Measurements from ENCODE around the gene WDR5.
"Not testable (repeated sequence)": the region's sequence is repeated elsewhere in the genome, so short reads cannot be mapped to it uniquely, and the experiment has no call there.

WDR5 gene

DNA sequence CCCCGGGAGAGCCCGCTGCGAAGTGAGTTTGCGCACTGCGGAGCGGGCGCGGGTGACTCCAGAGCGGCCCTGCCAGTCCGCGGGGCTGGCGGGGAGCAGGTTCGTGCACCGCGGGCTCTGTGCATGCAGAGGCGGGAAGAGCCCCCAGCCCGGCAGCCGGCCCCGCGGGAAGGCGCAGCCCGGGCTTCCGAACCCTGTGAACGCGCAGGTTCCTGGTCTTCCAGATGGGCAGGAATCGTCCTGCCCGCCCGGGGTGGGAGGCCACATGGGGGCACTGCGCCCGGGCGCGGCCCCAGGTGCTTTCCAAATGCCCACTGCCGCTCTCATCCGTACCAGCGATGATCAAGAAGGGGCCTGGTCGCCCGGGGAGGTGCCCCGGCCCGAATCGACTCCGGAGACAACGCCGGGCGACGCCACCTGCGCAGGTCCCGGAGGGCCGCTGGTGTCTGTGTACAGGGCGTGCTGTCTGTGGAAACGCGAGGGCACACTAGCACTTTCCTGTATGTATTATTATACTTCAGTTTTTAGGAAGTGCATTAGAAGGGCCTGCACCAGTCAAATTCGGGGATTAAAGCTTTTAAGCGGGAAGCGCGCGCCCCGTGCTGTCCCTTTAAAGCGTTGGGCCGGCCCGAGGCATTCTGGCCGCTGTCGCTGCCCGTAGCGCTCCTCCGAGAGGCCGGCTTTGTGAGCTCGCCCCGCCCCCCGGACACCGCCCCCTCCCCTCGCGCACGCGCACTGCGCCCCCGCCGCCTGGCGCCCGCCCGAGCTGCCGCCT, at the start of gene WDR5:
Gene WDR5, plus strand, starts transcription at position 740 of the 775 bp plus-strand sequence. CDS start 3,796 bp downstream, outside the sequence.
- peak within 1 kb of the TSS; percentile 77 for H3K27ac ChIP-seq
- peak; percentile 41 for DNase-seq (ENCODE audit: low read depth, low spot score)

DNA sequence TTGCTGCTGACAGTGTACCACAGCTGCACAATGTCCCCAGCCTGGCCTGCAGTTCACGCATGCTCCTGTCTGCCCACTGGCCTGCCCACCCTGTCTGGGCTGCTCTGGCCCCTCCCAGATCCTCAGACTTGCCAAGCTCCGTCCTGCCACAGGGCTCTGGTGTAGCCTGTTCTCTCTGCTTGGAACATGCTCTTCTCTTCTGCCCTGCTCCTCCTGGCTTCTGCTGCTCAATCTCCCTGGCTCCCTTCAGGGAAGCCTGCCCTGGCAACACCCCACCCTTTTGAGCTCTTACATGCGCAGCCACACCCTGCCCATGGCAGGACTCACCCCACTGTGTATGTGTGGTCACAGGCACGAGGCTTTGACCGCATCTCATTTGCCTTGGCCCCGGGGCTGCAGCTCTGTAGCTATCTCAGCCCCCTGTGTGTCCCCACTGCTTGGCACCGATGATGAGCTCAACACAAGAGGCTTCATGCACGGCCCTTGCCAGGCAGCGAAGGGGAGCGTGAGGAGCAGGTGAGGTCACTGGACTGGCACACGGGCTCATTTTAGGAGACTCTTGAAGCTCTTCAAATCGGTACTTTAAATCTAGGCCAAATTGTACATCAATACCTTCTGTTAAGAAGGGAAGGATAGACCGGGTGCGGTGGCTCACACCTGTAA, 47.7 kb upstream of the WDR5 start:
- H3K27ac ChIP-seq = no peak overlapping the region
- DNase-seq (ENCODE audit: low read depth, low spot score) = no peak

DNA sequence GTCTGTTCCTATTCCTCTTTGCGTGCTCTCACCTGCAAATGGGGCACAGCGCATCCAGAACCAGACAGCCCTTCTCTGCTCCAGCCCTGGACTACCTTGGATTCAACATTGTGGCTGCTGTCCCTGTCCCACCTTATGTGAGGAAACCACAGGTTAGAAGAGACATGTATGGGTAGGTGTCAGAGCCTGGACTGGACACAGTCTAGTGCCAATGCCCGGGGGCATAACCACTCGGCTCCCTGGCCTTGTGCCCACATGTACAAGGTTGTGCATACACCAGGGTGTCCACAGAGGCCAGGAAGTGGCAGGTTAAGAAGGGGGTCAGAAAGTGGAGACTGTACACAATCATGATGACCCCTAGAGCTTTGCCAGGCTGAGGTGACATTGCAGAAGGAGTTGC, 45.9 kb upstream of the WDR5 start:
- no peak for DNase-seq (ENCODE audit: low read depth, low spot score)
- H3K27ac ChIP-seq = no peak overlapping the region

DNA sequence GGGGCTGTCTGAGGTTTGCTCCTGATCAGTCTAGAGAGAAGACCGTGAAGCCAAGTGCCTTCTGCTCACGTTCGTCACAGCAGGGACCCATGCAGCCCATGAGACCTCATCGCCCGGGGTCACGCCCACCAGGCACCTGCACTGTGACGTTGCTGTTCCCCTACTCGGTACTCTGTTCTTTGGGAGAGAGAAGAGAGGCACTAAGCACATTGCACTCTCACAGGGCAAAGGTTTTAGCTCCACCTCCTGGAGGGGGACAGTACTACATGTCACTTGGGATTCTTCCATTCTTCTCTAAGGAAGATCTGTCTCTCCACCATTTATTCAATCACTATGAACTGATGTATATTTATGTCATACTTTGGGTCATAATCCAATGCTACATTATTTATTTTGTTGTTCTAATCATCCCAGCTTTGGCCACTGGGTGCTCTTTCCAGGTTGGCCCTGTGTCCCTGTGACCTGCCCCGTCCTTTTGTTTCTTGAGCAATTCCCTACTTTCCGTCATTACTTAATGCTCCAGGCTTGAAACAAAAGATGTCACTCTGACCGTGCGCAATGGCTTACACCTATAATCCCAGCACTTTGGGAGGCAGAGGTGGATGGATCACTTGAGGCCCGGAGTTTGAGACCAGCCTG, 36.6 kb upstream of the WDR5 start:
- no peak overlapping the region for H3K27ac ChIP-seq
- DNase-seq (ENCODE audit: low read depth, low spot score) = no peak

DNA sequence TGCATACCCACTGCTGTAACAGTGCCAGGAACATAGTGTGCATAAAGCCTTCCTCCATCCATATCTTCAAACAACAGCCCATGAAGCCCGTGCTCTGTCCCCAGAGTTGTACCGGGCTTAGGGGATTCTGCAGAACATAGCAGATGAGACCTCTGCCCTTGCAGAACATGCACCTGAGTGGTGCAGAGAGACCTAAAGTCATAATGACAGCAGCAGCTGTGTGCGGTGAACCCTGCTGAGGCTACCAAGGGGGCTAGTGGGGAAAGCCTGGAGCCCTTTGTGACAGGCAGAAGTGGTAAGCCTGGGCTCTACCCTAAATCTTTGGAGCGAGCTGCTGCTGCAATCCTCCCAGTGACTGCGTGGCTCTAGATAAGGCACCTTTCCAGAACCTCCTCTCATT, 35.8 kb upstream of the WDR5 start:
- H3K27ac ChIP-seq = no peak overlapping the region
- DNase-seq (ENCODE audit: low read depth, low spot score) = no peak

DNA sequence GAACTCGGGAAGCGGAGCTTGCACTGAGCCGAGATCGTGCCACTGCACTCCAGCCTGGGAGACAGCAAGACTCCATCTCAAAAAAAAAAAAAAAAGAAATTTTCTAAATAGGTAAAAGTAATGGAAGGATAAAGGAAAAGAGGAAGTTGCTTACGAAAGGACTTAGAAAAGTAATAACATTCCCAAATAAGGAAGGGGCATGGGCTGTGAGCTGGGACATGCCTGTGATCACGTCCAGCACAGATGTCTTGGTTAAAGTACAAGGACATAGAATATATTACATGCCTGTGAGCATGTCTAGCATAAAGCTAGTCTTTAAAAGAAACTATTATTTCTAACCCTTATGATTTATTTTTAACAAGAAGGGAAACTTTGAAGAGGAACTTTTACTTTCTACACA, 34.7 kb upstream of the WDR5 start:
- not testable (repeated sequence) for DNase-seq (ENCODE audit: low read depth, low spot score)

DNA sequence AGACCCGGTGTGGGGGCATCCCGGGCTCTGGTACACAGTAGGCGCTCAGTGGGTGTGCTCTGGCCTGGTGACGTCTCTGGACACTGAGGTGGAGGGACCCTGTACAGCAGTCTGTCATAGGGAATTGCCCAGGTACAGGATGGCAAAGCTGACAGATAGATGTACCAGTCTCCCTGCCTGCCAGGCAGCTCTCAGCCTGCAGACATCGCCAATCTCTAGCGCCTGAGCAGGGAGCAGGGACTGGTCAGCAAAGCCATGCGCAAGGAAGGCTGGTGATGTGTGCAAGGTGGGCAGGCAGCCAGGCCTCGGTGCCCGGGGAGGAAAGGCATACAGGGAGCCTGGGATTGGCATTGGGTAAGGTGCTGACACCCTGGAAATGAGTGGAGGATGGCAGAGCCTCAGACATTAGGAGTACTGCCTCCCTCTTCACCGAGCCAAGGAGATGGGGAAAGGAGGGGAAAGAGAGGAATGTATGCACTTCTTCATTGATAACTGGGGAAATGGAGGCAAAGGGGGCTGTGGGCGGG, 34.2 kb upstream of the WDR5 start:
- H3K27ac ChIP-seq = no peak overlapping the region
- no peak for DNase-seq (ENCODE audit: low read depth, low spot score)

More for the DNA sequence above, 34.7 kb upstream of the WDR5 start:
- not testable (repeated sequence) for H3K27ac ChIP-seq

DNA sequence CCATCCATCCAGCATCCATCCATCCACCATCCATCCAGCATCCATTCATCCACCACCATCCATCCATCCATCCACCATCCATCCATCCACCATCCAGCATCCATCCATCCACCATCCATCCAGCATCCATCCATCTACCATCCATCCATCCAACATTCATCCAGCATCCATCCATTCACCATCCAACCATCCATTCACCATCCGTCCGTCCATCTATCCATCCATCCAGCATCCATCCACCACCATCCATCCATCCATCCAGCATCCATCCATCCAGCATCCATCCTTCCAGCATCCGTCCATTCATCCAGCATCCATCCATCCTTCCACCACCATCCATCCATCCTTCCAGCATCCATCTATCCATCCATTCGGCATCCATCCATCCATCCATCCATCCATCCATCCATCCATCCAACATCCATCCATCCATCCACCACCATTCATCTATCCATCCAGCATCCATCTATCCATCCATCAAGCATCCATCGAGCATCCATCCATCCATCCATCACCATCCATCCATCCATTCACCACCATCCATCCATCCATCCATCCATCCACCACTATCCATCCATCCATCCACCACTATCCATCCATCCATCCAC, 32.4 kb upstream of the WDR5 start:
- DNase-seq (ENCODE audit: low read depth, low spot score) = no peak
- no peak overlapping the region for H3K27ac ChIP-seq

DNA sequence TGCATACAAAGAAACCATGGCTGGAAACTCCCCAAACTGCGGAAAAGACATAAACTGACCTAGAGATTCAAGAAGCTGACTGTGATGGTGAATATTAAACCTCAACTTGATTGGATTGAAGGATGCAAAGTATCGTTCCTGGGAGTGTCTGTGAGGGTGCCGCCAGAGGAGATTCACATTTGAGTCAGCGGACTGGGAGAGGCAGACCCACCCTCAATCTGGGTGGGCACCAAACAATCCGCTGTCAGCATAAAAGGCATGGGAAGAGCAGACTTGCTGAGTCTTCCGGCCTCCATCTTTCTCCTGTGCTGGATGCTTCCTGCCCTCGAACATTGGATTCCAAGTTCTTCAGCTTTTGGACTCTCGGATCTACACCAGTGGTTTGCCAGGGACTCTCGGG, 24.8 kb upstream of the WDR5 start:
- no peak for DNase-seq (ENCODE audit: low read depth, low spot score)
- H3K27ac ChIP-seq = no peak overlapping the region

DNA sequence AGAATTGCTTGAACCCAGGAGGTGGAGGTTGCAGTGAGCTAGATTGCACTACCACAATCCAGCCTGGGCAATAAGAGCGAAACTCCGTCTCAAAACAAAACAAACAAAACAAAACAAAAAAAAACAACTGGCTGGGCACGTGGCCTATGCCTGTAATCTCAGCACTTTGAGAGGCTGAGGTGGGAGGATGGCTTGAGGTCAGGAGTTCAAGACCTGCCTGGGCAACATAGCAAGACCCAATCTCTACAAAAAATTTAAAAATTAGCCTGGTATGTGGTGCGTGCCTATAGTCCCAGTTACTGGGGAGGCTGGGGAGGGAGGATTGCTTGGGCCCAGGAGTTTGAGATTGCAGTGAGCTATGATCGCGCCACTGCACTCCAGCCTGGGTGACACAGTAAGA, 23.3 kb upstream of the WDR5 start:
- no peak overlapping the region for H3K27ac ChIP-seq
- no peak for DNase-seq (ENCODE audit: low read depth, low spot score)

DNA sequence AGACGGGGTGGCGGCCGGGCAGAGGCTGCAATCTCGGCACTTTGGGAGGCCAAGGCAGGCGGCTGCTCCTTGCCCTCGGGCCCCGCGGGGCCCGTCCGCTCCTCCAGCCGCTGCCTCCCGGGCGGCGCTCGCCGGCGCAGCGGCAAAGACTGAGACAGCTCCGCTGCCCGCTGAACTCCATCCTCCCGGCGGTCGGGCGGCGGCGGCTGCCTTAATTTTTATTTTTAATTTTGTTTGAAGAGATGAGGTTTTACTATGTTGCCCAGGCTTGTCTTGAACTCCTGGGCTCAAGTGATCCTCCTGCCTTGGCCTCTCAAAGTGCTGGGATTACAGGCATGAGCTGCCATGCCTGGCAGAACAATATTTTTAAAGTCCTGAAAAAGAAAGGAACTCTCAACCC, 16.9 kb upstream of the WDR5 start:
- H3K27ac ChIP-seq = not testable (repeated sequence)

DNA sequence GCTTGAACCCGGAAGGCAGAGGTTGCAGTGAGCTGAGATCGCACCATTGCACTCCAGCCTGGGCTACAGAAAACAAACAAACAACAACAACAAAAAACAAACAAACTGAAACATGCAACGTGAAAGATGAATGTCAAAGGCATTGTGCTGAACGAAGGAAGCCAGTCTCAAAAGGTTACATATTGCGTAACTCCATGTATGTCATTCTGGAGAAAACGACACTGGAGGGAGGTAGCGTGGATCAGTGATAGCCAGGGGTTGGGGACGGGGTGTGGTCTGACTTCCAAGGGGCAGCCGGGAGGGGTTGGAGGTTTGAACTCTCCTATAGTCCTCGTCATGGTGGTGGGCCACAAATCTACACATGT, 12.1 kb upstream of the WDR5 start:
- no peak overlapping the region for H3K27ac ChIP-seq
- no peak for DNase-seq (ENCODE audit: low read depth, low spot score)

More for the DNA sequence above, 16.9 kb upstream of the WDR5 start:
- not testable (repeated sequence) for DNase-seq (ENCODE audit: low read depth, low spot score)

DNA sequence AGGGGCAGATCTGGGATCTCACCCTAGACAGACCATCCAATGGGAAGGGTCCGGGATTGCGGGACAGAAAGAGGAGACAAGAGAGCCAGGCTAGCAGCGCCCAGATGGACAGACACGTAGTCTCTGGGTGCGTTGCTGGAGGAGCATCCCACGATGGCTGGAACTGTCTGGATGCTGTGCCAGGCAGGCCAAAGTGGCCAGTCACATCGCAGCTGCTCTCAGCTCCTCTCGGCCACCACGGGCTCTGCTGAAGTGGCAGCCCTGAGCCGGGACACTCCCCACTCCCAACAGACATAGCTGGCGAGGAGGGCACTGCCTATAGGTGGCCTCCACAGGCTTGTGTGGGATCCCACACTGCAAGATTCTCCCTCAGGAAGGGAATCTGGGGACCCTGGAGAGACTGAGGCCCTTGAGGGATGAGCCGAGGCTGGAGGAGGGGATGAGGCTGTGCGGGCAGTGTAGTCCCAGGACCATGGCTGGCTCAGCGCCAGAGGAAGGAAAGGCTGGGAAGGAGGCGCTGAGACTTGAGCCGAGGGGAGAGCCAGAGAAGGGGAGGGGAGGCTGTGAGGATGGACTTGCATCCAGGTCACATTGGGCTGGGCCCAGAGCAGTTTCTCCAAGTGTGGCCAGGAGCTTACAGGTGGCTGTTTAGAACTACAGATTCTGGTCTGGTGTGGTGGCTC, 10.3 kb upstream of the WDR5 start:
- H3K27ac ChIP-seq = no peak overlapping the region
- DNase-seq (ENCODE audit: low read depth, low spot score) = no peak

DNA sequence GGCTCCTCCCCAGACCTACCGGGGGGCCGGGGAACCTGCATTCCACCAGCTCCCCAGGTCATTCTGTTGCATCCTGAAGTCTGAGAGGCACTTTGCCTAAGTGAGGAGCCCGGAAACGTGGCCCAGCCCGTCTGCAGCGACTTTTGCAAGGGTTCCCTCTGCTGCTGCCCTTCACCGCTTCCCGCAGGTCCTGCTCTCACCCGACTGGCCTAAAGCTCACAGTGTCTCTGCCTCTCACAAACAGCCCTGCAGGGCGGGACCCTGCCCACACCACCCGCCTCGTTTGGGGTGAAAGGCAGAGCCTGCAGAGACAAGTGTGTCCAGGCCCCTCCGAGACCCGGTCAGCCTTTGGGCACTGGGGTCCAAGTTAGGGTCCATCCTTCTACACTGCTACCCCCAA, 9.5 kb upstream of the WDR5 start:
- no peak overlapping the region for H3K27ac ChIP-seq
- no peak for DNase-seq (ENCODE audit: low read depth, low spot score)

DNA sequence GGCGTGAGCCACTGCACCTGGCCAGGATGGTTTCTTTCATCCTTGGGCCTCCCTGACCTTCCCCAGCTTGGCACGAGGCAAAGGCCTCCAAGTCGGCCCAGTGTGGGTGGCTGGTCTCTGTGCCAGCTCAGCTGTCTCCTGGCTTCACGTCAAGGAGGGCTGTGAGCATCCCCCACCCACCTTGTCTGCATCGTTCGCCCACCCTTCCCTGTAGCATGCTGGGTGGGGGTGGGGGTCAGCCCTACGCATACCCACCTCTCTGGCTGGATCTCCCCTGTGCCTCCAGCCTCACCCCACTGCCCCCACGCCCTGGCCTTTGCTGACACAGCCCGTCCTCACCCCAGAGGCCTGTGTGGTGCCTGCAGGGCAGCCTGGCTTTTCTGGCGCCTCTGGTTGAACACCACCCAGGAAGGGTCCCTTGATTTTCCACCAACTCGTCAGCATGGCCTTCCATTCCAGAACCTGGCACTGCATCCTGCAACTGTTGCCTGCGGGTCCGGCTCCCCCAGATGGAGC, 8.8 kb upstream of the WDR5 start:
- no peak for DNase-seq (ENCODE audit: low read depth, low spot score)
- H3K27ac ChIP-seq = no peak overlapping the region

DNA sequence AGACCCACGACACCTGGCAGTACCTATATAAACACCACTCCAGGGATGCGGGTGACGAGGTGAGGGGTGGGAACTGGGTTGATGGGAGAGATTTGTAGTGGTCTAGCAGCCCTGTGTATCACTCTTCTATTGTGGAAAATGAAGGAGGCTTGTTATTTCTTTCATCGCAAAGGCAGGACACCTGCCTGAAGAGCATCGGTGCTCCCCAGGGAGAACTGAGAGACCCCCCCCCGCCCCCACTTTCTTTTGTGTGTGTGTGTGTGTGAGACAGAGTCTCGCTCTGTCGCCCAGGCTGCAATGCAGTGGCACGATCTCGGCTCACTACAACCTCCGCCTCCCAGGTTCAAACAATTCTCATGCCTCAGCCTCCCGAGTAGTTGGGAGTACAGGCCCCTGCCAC, 8.3 kb upstream of the WDR5 start:
- DNase-seq (ENCODE audit: low read depth, low spot score) = no peak
- no peak overlapping the region for H3K27ac ChIP-seq

DNA sequence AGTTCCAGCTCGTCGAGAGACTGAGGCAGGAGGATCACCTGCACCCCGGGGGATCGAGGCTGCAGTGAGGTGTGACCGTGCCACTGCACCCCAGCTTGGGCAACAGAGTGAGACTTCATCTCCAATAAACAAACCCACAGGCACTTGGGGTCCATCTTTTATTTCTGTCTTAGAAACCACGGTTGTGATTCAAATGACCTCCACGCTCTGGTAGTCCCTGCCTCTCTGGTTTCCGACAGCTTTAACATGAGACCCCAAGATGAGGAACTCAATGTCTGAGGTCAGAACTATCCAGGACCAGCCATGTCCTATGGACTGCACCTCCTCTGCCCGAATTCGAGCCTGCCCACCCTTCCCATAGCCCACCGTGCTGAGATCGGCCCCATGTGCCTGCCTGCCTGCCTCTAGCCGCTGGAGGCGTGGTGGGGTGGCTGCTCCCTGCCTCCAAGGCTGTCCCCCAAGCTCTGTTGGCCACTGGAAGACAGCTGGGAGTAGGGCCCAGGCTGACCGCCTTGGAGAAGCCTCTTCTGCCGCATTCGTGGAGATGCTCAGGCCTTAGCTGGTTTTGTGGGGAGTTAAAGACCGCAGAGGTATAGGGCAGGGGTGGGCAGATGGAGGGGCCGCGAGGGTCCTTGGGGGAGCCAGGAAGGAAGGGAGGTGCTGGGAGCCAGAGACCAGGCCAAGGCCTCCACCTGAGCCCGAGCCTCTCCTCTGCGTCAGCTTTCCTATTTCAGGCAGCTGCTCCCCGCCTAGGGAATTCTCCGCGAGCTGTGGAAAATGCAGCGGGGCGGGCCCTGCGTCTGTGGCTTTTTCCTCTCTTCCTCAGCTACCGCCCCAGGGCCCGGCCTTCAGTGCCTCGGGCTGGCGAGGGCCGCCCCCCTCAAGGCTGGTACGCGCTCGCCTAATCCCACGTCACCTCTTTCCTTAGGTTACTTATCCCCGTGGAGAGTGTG, 6.9 kb upstream of the WDR5 start:
- DNase-seq (ENCODE audit: low read depth, low spot score) = no peak
- H3K27ac ChIP-seq = no peak overlapping the region

DNA sequence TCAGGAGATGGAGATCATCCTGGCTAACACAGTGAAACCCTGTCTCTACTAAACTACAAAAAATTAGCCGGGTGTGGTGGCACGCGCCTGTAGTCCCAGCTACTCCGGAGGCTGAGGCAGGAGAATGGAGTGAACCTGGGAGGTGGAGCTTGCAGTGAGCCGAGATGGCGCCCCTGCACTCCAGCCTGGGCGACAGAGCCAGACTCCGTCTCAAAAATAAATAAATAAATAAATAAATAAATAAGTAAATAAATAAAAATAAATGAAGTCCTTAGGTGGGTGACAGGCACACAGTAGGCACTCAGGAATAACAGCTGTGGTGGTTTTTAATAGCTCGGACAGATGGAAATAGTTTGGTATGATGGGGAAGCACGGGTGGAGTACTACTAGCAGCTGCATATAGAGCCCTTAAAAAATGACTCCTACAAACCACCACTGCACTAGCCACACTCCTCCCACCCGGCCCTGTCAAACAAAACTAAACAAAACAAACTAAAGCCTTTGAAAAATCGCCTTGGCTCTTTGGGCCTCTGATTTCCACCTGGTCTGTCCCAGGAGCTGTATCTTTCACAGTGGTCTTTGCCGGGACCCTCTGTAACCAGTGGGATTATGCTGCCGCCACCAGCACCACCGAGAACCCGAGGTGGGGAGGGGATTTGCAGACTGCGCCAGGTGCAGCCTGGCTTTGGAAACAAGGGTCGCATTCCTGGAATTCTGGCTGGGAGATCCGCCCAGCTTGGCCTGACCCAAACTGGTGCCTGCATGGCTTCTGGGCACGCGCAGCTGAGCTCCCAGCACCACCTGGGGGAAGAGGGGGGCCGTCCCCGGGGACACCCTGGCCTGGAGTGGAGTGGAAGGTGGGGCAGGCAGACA, 5.1 kb upstream of the WDR5 start:
- DNase-seq (ENCODE audit: low read depth, low spot score) = no peak
- no peak overlapping the region for H3K27ac ChIP-seq

All from epithelial cell of prostate (primary cell).